Measurements from ENCODE around the gene MYO7A.

MYO7A gene

GRCh38 chr11:77181226-77181625, 53.2 kb downstream of the MYO7A start:
- Histone ChIP-seq H3K36me3 (ENCODE audit: control insufficient read depth in 2 of 2, insufficient read depth in 2 of 2, low read length in 2 of 2) (no peaks in the 10 kb centered on the region), H3K4me1 (ENCODE audit: control insufficient read depth in 2 of 2, insufficient read depth in 2 of 2, low read length in 2 of 2) (no peaks in the 10 kb centered on the region), H3K27ac (ENCODE audit: low read depth in 2 of 2, low read length in 2 of 2) (no peak overlapping the region), H3K9me3 (ENCODE audit: control insufficient read depth in 2 of 2, low read length in 2 of 2) (no peaks in the 10 kb centered on the region), H3K4me3 (ENCODE audit: low read length in 2 of 2) (no peak overlapping the region), H3K27me3 (ENCODE audit: control insufficient read depth in 2 of 2, insufficient read depth in 2 of 2, low read length in 2 of 2) (no peaks in the 10 kb centered on the region), H3K9ac (ENCODE audit: low read depth in 1 of 2, low read length in 2 of 2) (no peak overlapping the region)

DNA sequence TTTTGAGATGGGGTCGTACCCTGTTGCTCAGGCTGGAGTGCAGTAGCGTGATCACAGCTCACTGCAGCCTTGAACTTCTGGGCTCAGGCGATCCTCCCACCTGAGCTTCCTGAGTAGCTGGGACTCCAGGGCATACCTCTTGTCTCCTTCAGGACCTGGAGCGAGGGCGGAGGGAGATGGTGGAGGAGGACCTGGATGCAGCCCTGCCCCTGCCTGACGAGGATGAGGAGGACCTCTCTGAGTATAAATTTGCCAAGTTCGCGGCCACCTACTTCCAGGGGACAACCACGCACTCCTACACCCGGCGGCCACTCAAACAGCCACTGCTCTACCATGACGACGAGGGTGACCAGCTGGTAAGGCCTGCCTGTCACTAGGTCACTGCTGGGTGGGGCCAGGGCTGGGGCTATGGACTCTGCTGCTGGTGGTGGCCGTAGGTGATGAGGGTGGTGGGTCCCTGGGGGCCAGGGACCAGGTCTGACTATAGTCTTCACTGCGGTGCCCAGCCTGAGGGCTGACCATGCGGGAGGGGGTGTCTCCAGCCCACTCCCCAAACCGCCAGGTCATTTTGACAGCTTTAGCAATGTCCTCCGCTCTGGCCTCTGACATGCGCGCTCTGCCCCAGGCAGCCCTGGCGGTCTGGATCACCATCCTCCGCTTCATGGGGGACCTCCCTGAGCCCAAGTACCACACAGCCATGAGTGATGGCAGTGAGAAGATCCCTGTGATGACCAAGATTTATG, 53.9 kb downstream of the MYO7A start:
- Histone ChIP-seq H3K27me3 (ENCODE audit: control insufficient read depth in 2 of 2, insufficient read depth in 2 of 2, low read length in 2 of 2) (no peaks in the 10 kb centered on the region), H3K36me3 (ENCODE audit: control insufficient read depth in 2 of 2, insufficient read depth in 2 of 2, low read length in 2 of 2) (no peaks in the 10 kb centered on the region), H3K4me3 (ENCODE audit: low read length in 2 of 2) (no peak overlapping the region), H3K9me3 (ENCODE audit: control insufficient read depth in 2 of 2, low read length in 2 of 2) (no peaks in the 10 kb centered on the region), H3K27ac (ENCODE audit: low read depth in 2 of 2, low read length in 2 of 2) (no peak overlapping the region), H3K9ac (ENCODE audit: low read depth in 1 of 2, low read length in 2 of 2) (no peak overlapping the region), H3K4me1 (ENCODE audit: control insufficient read depth in 2 of 2, insufficient read depth in 2 of 2, low read length in 2 of 2) (peaks cover 2 to 4% of the 10 kb centered on the region in 2 donors)

GRCh38 chr11:77182542-77183430, 54.7 kb downstream of the MYO7A start:
- Histone ChIP-seq H3K9ac (ENCODE audit: low read depth in 1 of 2, low read length in 2 of 2) (no peak overlapping the region), H3K4me3 (ENCODE audit: low read length in 2 of 2) (no peak overlapping the region), H3K4me1 (ENCODE audit: control insufficient read depth in 2 of 2, insufficient read depth in 2 of 2, low read length in 2 of 2) (peaks cover 9 to 11% of the 10 kb centered on the region in 2 donors)

GRCh38 chr11:77183431-77183984, 55.5 kb downstream of the MYO7A start:
- Histone ChIP-seq H3K27me3 (ENCODE audit: control insufficient read depth in 2 of 2, insufficient read depth in 2 of 2, low read length in 2 of 2) (no peaks in the 10 kb centered on the region), H3K36me3 (ENCODE audit: control insufficient read depth in 2 of 2, insufficient read depth in 2 of 2, low read length in 2 of 2) (no peaks in the 10 kb centered on the region), H3K4me3 (ENCODE audit: low read length in 2 of 2) (no peak overlapping the region), H3K27ac (ENCODE audit: low read depth in 2 of 2, low read length in 2 of 2) (no peak overlapping the region), H3K4me1 (ENCODE audit: control insufficient read depth in 2 of 2, insufficient read depth in 2 of 2, low read length in 2 of 2) (peaks cover 11 to 18% of the 10 kb centered on the region in 2 donors), H3K9me3 (ENCODE audit: control insufficient read depth in 2 of 2, low read length in 2 of 2) (no peaks in the 10 kb centered on the region), H3K9ac (ENCODE audit: low read depth in 1 of 2, low read length in 2 of 2) (no peak overlapping the region)

More at GRCh38 chr11:77182542-77183430, 54.7 kb downstream of the MYO7A start:
- Histone ChIP-seq H3K27me3 (ENCODE audit: control insufficient read depth in 2 of 2, insufficient read depth in 2 of 2, low read length in 2 of 2) (no peaks in the 10 kb centered on the region), H3K9me3 (ENCODE audit: control insufficient read depth in 2 of 2, low read length in 2 of 2) (no peaks in the 10 kb centered on the region), H3K36me3 (ENCODE audit: control insufficient read depth in 2 of 2, insufficient read depth in 2 of 2, low read length in 2 of 2) (no peaks in the 10 kb centered on the region), H3K27ac (ENCODE audit: low read depth in 2 of 2, low read length in 2 of 2) (no peak overlapping the region)

DNA sequence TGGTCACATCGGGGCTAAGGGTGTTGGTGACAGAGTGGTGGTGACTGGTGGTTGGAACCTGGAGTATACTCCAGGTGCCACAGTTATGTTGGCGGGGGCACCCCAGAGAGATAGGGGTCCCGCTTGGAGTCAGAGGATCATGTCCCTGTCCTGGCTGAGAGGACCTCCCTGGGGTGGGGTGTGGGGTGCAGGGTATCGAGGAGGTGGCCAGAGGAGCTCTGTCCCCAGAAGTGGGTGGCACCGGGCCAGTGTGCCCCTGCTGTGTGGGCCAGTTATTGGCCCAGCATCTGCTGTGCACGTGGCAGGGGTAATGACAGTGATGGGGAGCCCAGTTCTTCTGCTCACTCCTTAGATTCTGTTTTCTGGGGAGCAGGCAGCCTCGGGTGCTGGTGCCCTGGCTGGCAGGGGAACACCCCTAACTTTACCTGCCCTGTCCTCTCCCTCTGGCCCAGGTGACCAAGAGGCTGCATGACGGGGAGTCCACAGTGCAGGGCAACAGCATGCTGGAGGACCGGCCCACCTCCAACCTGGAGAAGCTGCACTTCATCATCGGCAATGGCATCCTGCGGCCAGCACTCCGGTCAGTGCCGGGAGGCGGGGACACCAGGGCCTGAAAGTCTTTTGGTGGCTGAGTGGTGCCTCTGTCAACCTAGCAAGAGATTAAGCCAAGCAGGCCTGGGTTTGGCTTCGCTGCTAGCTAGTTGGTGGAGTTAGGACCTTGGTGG, 56.3 kb downstream of the MYO7A start:
- Histone ChIP-seq H3K9ac (ENCODE audit: low read depth in 1 of 2, low read length in 2 of 2) (no peak overlapping the region), H3K36me3 (ENCODE audit: control insufficient read depth in 2 of 2, insufficient read depth in 2 of 2, low read length in 2 of 2) (no peaks in the 10 kb centered on the region), H3K4me3 (ENCODE audit: low read length in 2 of 2) (no peak overlapping the region), H3K27ac (ENCODE audit: low read depth in 2 of 2, low read length in 2 of 2) (no peak overlapping the region), H3K27me3 (ENCODE audit: control insufficient read depth in 2 of 2, insufficient read depth in 2 of 2, low read length in 2 of 2) (no peaks in the 10 kb centered on the region), H3K4me1 (ENCODE audit: control insufficient read depth in 2 of 2, insufficient read depth in 2 of 2, low read length in 2 of 2) (peaks cover 19 to 26% of the 10 kb centered on the region in 2 donors), H3K9me3 (ENCODE audit: control insufficient read depth in 2 of 2, low read length in 2 of 2) (no peaks in the 10 kb centered on the region)

DNA sequence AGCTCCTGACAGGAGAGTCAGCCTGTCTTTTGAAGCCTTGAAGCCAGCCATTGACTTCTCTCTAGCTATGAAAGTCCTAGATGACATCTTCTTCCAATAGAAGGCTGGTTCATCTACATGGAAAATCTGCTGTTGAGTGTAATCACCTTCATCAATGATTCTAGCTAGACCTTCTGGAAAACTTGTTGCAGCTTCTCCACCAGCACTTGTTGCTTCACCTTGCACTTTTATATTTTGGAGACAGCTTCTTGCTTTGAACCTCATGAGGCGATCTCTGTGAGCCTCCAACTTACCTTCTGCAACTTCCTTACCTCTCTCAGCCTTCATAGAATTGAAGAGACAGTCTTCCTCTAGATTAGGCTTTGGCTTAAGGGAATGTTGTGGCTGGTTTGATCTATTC, 58.3 kb downstream of the MYO7A start:
- Histone ChIP-seq H3K9me3 (ENCODE audit: control insufficient read depth in 2 of 2, low read length in 2 of 2) (no peaks in the 10 kb centered on the region), H3K27me3 (ENCODE audit: control insufficient read depth in 2 of 2, insufficient read depth in 2 of 2, low read length in 2 of 2) (no peaks in the 10 kb centered on the region), H3K27ac (ENCODE audit: low read depth in 2 of 2, low read length in 2 of 2) (no peak overlapping the region), H3K9ac (ENCODE audit: low read depth in 1 of 2, low read length in 2 of 2) (no peak overlapping the region), H3K4me1 (ENCODE audit: control insufficient read depth in 2 of 2, insufficient read depth in 2 of 2, low read length in 2 of 2) (peaks cover 20 to 28% of the 10 kb centered on the region in 2 donors), H3K4me3 (ENCODE audit: low read length in 2 of 2) (no peak overlapping the region), H3K36me3 (ENCODE audit: control insufficient read depth in 2 of 2, insufficient read depth in 2 of 2, low read length in 2 of 2) (no peaks in the 10 kb centered on the region)

- no peaks in the 10 kb centered on the region for H3K36me3 ChIP-seq (ENCODE audit: control insufficient read depth in 2 of 2, insufficient read depth in 2 of 2, low read length in 2 of 2)
- peaks cover 26 to 34% of the 10 kb centered on the region in 2 donors for H3K4me1 ChIP-seq (ENCODE audit: control insufficient read depth in 2 of 2, insufficient read depth in 2 of 2, low read length in 2 of 2)
- H3K27ac ChIP-seq (ENCODE audit: low read depth in 2 of 2, low read length in 2 of 2): peak overlapping the region in 1 of 2 donors; percentile 33
- H3K9me3 ChIP-seq (ENCODE audit: control insufficient read depth in 2 of 2, low read length in 2 of 2): no peaks in the 10 kb centered on the region
- H3K27me3 ChIP-seq (ENCODE audit: control insufficient read depth in 2 of 2, insufficient read depth in 2 of 2, low read length in 2 of 2): no peaks in the 10 kb centered on the region
- H3K4me3 ChIP-seq (ENCODE audit: low read length in 2 of 2): no peak overlapping the region
- peak overlapping the region in 1 of 2 donors; percentile 23 for H3K9ac ChIP-seq (ENCODE audit: low read depth in 1 of 2, low read length in 2 of 2)
These were observed 59.2 kb downstream of the MYO7A start for GRCh38 chr11:77187111-77187750.

DNA sequence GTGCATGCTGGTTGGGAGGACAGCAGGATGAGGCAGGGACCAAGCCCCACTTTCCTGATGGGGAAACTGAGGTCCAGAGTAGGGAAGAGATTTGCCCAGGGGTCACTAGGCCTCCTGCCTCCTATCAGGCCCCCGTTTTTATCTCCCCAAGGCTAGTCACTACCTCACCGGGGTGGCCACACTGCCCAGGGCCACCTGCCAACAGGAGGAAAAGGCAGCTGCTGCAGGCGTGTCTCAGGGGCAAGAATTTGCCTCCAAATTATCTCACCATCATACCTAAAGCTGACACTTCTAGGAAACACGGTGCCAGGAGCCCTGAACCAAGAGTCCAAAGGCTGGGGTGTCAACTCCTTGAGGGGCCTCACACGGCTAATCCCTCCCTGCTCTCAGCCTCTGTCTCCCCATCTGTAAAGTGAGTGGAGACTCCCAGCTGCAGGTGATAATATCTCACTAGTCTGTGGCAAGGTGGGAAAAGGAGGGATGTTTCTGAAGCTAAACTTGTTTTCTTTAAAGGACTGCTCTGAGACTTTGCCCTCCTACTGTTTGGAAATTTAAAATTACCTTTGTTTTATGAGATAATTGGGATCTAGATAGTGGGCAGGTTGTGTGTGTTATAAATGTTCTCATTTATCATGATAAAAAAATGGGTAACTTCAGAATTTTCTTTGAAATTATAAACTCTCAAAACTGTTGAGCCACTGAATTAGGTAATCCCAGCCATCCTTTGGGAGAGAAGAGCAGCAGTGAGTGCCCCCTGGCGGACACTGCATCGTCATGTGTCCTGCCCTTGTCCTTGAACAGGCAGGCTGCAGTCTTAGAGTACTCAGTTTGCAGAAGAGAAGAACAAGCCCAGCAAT, 60.0 kb downstream of the MYO7A start:
- Histone ChIP-seq H3K36me3 (ENCODE audit: control insufficient read depth in 2 of 2, insufficient read depth in 2 of 2, low read length in 2 of 2) (no peaks in the 10 kb centered on the region), H3K4me1 (ENCODE audit: control insufficient read depth in 2 of 2, insufficient read depth in 2 of 2, low read length in 2 of 2) (peaks cover 27 to 35% of the 10 kb centered on the region in 2 donors), H3K27ac (ENCODE audit: low read depth in 2 of 2, low read length in 2 of 2) (peak overlapping the region; percentile 33 to 37), H3K4me3 (ENCODE audit: low read length in 2 of 2) (no peak overlapping the region), H3K9me3 (ENCODE audit: control insufficient read depth in 2 of 2, low read length in 2 of 2) (no peaks in the 10 kb centered on the region), H3K9ac (ENCODE audit: low read depth in 1 of 2, low read length in 2 of 2) (no peak overlapping the region), H3K27me3 (ENCODE audit: control insufficient read depth in 2 of 2, insufficient read depth in 2 of 2, low read length in 2 of 2) (no peaks in the 10 kb centered on the region)
